Keratinocyte (primary cell): ENCODE results near the gene SH3D19. TPM values are rescaled to one million over a fixed set of nuclear protein-coding genes. Genes with fewer than 3 reads are reported as not detected.

Experiments
- DNase-seq: peaks from one replicate; pipeline ENCODE4 v3.0.0-alpha.2; 2011; ENCODE audit warnings: low read depth, missing footprints, low spot score
- FAIRE-seq: peaks from 2 replicates; lab custom pipeline; 2011; peaks lifted over from hg19 to GRCh38; lab: Jason Lieb, UNC
- H2AFZ ChIP-seq: 2 replicates; pipeline ENCODE4 v1.6.0; 2012; ENCODE audit warnings: low read length, control low read depth, inconsistent platforms; ENCODE audit not compliant: control insufficient read depth
- H3K27ac ChIP-seq: 2 replicates; pipeline ENCODE4 v1.5.1; 2011; ENCODE audit warnings: low read length; ENCODE audit not compliant: control insufficient read depth, insufficient read depth
- H3K27me3 ChIP-seq: 3 replicates; pipeline ENCODE4 v1.6.0; 2011; ENCODE audit warnings: low read length; ENCODE audit not compliant: control insufficient read depth, insufficient read depth; ENCODE audit errors: extremely low read depth
- H3K36me3 ChIP-seq, 2 experiments: 2 replicates in 1 of 2; 3 replicates in 1 of 2; pipeline ENCODE4 v1.5.1; 2011; ENCODE audit warnings: low read length in 2 of 2, mild to moderate bottlenecking in 1 of 2; ENCODE audit not compliant: control insufficient read depth in 2 of 2, insufficient read depth in 2 of 2; ENCODE audit errors: extremely low read depth in 1 of 2
- H3K4me1 ChIP-seq: 3 replicates; pipeline ENCODE4 v1.5.1; 2011; ENCODE audit warnings: low read length; ENCODE audit not compliant: control insufficient read depth, insufficient read depth; ENCODE audit errors: extremely low read depth
- H3K4me2 ChIP-seq: 3 replicates; pipeline ENCODE4 v1.6.0; 2011; ENCODE audit warnings: low read depth, low read length; ENCODE audit not compliant: control insufficient read depth, insufficient read depth; ENCODE audit errors: extremely low read depth
- H3K4me3 ChIP-seq, 3 experiments: fragments of 200-600 bp in 1 of 3; sonication (generic) in 1 of 3; 2 replicates in 2 of 3; 3 replicates in 1 of 3; pipeline ENCODE4 v1.5.1; 2011 to 2016; ENCODE audit warnings: low read length in 3 of 3, mild to moderate bottlenecking in 3 of 3, control low read depth in 2 of 3, inconsistent platforms in 1 of 3, low read depth in 1 of 3, mixed read lengths in 1 of 3, mixed run types in 1 of 3, moderate library complexity in 1 of 3; ENCODE audit not compliant: control insufficient read depth in 2 of 3, insufficient read depth in 2 of 3; ENCODE audit errors: extremely low read depth in 1 of 3
- H3K79me2 ChIP-seq: 2 replicates; pipeline ENCODE4 v1.6.0; 2012; ENCODE audit warnings: low read length; ENCODE audit not compliant: control insufficient read depth, insufficient read depth
- H3K9ac ChIP-seq: 3 replicates; pipeline ENCODE4 v1.6.0; 2011; ENCODE audit warnings: low read length; ENCODE audit not compliant: control insufficient read depth, insufficient read depth; ENCODE audit errors: extremely low read depth
- H3K9me1 ChIP-seq: 3 replicates; pipeline ENCODE4 v1.6.0; 2011; ENCODE audit warnings: low read length; ENCODE audit not compliant: control insufficient read depth, insufficient read depth; ENCODE audit errors: extremely low read depth
- H3K9me3 ChIP-seq: 2 replicates; pipeline ENCODE4 v1.5.1; 2012; ENCODE audit warnings: low read depth, low read length; ENCODE audit not compliant: control insufficient read depth
- H4K20me1 ChIP-seq: 3 replicates; pipeline ENCODE4 v1.6.0; 2011; ENCODE audit warnings: low read length; ENCODE audit not compliant: control insufficient read depth, insufficient read depth; ENCODE audit errors: extremely low read depth
- CTCF ChIP-seq, 3 experiments: IDR thresholded peaks in 1 of 3; conservative IDR thresholded peaks in 1 of 3; optimal IDR thresholded peaks in 1 of 3; 2 replicates in 2 of 3; 3 replicates in 1 of 3; pipeline versions ENCODE3 to v1.5.1; 2011; ENCODE audit warnings: low read length in 3 of 3, mild to moderate bottlenecking in 3 of 3, moderate library complexity in 2 of 3, control low read depth in 1 of 3, inconsistent platforms in 1 of 3; ENCODE audit not compliant: insufficient read depth in 2 of 3; ENCODE audit errors: extremely low read depth in 1 of 3
- EZH2 ChIP-seq: IDR thresholded peaks from one replicate; pipeline ENCODE4 v1.6.1; 2012; ENCODE audit warnings: inconsistent platforms, mild to moderate bottlenecking, low read length, moderate library complexity
- dilution Hi-C: fragments of 300-500 bp; cut with MboI; formaldehyde crosslinking; loops from one replicate; pipeline ENCODE4 v1.7.0; 2020; ENCODE audit warnings: low sequenced_read_pairs; ENCODE audit not compliant: extremely low pct_ligation_motif_present
- polyA plus RNA-seq, 5 experiments: library from polyadenylated mRNA; depleted of rRNA in 3 of 5; stranded (reverse) in 3 of 5; stranded (forward) in 1 of 5; unstranded in 1 of 5; fragments of >200 nt; gene quantifications; 1 replicate in 1 of 5; 2 replicates in 3 of 5; 3 replicates in 1 of 5; pipeline versions ENCODE4 v1.2.1 to v1.2.3, GENCODE V29; 2011 to 2012; ENCODE audit warnings: missing spikeins in 2 of 5, low read depth in 1 of 5, low replicate concordance in 1 of 5

The SH3D19 gene
- polyA plus RNA-seq, 1 donor (not counting 4 experiments of a cell fraction or from before 2014, with no cell fraction given) = 24.8 TPM

- Histone ChIP-seq H3K9me1 (no peaks in the 10 kb centered on the region), H3K27me3 (no peaks in the 10 kb centered on the region), H3K9ac (no peak overlapping the region), H3K27ac (no peak overlapping the region), H3K9me3 (no peaks in the 10 kb centered on the region), H3K36me3 (peaks cover 9 to 14% of the 10 kb centered on the region in 2 experiments), H3K4me1 (no peaks in the 10 kb centered on the region), H3K4me3 (no peak overlapping the region), H3K79me2 (no peaks in the 10 kb centered on the region), H3K4me2 (no peak overlapping the region), H4K20me1 (no peaks in the 10 kb centered on the region), H2AFZ (no peak overlapping the region)
- TF ChIP-seq CTCF (optimal IDR thresholded peaks at IDR 0.05 in 1 of 3, IDR thresholded peaks at IDR 0.05 in 1 of 3, conservative IDR thresholded peaks at IDR 0.05 in 1 of 3; ENCODE audit: extremely low read depth in 1 of 3, insufficient read depth in 2 of 3, low read length in 3 of 3) = no peak
- no peak for TF ChIP-seq EZH2
- no peak for DNase-seq
- dilution Hi-C loops = no loop called here
- no peak for FAIRE-seq
Observed at GRCh38 chr4:151175233-151175632, 150.2 kb downstream of the SH3D19 start.

- Histone ChIP-seq H2AFZ (no peak overlapping the region), H3K4me1 (peaks cover 4% of the 10 kb centered on the region), H3K9ac (no peak overlapping the region), H3K27me3 (no peaks in the 10 kb centered on the region), H3K27ac (no peak overlapping the region), H3K4me3 (no peak overlapping the region), H3K9me3 (no peaks in the 10 kb centered on the region), H3K4me2 (no peak overlapping the region), H3K79me2 (no peaks in the 10 kb centered on the region), H3K36me3 (peaks cover 9 to 14% of the 10 kb centered on the region in 2 experiments), H4K20me1 (no peaks in the 10 kb centered on the region), H3K9me1 (no peaks in the 10 kb centered on the region)
- FAIRE-seq = no peak
- TF ChIP-seq EZH2 (no peak), CTCF (optimal IDR thresholded peaks at IDR 0.05 in 1 of 3, IDR thresholded peaks at IDR 0.05 in 1 of 3, conservative IDR thresholded peaks at IDR 0.05 in 1 of 3; ENCODE audit: extremely low read depth in 1 of 3, insufficient read depth in 2 of 3, low read length in 3 of 3) (no peak)
- no peak for DNase-seq
- dilution Hi-C loops = no loop called here
Observed at GRCh38 chr4:151174784-151175183, 150.6 kb downstream of the SH3D19 start.
